NAMALWA (cell line): Measurements from ENCODE around the gene DNAJC1.
"Not testable (repeated sequence)": the region's sequence is repeated elsewhere in the genome, so short reads cannot be mapped to it uniquely, and the experiment has no call there.

Source experiments
- DNase-seq: peaks from one replicate; pipeline ENCODE4 v3.0.0-alpha.2; 2015; ENCODE audit warnings: low spot score

DNAJC1 gene

GRCh38 chr10:21726601-21727225 is 276.8 kb downstream of the DNAJC1 start:
- no peak for DNase-seq

- DNase-seq, result peak; percentile 96
Observed at GRCh38 chr10:21724687-21725367, 278.7 kb downstream of the DNAJC1 start.

GRCh38 chr10:21724020-21724589 is 279.4 kb downstream of the DNAJC1 start:
- DNase-seq, result no peak

GRCh38 chr10:21722209-21722608 is 281.3 kb downstream of the DNAJC1 start:
- DNase-seq, result no peak

GRCh38 chr10:21721000-21721665 is 282.4 kb downstream of the DNAJC1 start:
- DNase-seq, result no peak

- peak; percentile 19 for DNase-seq
Observed at GRCh38 chr10:21720090-21720489, 283.4 kb downstream of the DNAJC1 start.

- DNase-seq, result no peak
Observed at GRCh38 chr10:21719502-21719901, 284.0 kb downstream of the DNAJC1 start.

- not testable (repeated sequence) for DNase-seq
Observed at GRCh38 chr10:21717437-21718054, 286.0 kb downstream of the DNAJC1 start.

- DNase-seq, result no peak
Observed at GRCh38 chr10:21715531-21716195, 287.9 kb downstream of the DNAJC1 start.

GRCh38 chr10:21712975-21713374 is 290.6 kb downstream of the DNAJC1 start:
- no peak for DNase-seq

- DNase-seq, result no peak
Observed at GRCh38 chr10:21707498-21707897, 296.0 kb downstream of the DNAJC1 start.
